ENCODE data around the gene NOL9.

The NOL9 gene

DNA sequence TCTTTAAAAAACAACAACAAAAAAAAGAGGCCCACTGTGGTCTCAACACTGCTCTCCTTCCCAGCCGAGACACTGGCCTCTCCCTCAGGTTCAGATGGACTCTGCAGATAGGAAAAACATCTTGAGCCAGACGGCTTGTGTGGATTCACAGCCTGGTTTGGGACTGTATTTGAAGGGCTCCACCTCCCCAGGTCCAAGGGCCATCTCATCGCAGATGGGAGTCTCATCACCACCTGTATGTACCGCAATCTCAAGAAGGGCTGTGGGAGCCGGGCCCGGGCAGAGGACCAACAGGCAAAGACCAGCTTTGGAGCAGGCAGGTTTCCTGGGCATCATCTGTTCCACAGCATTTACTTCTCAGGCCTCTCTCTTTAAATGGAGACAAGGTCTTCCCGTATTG lies 35.7 kb upstream of the NOL9 start:
- DNase-seq (ENCODE audit: low read depth in 1 of 2, low spot score in 1 of 2) = no peak

DNA sequence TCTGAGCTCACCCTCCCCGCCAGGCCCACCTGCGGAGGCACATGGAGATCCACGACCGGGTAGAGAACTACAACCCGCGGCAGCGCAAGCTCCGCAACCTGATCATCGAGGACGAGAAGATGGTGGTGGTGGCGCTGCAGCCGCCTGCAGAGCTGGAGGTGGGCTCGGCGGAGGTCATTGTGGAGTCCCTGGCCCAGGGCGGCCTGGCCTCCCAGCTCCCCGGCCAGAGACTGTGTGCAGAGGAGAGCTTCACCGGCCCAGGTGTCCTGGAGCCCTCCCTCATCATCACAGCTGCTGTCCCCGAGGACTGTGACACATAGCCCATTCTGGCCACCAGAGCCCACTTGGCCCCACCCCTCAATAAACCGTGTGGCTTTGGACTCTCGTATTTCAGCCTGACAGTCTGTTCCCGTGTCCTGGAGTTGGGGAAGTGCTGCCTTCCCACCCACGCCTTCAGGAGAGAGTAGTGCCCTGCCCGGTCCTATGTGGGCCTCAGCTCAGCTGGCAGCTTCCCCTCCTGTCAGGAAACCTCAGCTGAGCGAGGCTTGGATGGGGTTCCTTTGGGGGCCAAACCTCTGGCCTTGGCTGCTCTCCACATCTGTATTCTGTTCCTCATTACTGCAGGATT lies 34.7 kb upstream of the NOL9 start:
- no peak for DNase-seq (ENCODE audit: low read depth in 1 of 2, low spot score in 1 of 2)

DNA sequence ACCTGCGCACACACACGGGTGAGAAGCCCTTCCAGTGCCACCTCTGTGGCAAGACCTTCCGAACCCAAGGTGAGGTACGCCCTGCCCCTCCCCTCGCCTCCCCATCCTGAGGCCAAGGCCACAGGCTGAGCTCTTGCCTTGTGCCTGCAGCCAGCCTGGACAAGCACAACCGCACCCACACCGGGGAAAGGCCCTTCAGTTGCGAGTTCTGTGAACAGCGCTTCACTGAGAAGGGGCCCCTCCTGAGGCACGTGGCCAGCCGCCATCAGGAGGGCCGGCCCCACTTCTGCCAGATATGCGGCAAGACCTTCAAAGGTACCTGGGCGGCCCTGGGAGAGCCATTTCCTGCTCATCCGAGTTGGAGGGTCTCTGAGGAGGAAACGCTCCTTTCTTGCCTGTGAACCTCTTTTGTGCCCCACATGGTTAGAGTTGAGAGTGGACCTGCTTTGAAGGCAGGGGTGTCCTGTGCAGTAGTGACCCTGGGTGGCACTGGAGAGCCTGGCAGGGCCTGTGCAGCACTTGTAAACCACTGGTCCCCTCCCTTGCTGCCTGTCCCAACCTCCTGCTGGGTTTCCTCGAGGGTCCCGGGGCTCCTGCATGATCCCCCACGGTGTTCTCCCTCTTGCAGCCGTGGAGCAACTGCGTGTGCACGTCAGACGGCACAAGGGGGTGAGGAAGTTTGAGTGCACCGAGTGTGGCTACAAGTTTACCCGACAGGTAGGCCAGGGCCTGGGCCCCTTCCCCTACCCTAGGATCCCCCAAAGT lies 34.0 kb upstream of the NOL9 start:
- DNase-seq (ENCODE audit: low read depth in 1 of 2, low spot score in 1 of 2) = no peak

DNA sequence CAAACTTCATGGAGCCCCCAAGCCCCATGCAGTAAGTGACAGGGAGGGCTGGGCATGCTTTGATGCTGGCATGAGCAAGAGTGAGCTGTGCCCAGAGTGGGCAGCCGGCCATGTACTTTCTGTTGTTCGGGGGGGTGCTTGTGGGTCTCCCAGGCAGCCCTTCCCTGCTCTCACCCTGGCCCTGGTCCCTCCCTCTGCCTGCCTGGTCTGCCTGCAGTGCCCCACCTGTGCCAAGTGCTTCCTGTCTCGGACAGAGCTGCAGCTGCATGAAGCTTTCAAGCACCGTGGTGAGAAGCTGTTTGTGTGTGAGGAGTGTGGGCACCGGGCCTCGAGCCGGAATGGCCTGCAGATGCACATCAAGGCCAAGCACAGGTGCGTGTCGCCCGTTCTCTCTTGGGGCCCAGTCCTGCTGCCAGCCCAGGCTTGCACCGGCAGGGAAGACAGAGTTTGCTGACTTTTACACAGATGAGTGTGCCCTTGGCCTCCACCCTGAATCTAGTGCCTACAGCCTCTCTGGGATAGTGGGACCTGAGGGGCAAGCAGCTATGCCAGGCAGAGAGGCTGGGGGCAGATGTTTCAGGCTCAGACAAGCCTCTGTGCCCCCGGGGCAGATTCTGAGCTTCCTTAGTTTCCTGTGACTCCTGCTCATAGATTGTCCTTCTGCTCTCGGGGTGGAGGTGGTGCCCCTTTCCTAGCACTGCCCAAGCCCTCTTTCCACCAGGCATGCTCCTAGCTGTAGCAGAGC lies 33.1 kb upstream of the NOL9 start:
- no peak for DNase-seq (ENCODE audit: low read depth in 1 of 2, low spot score in 1 of 2)

DNA sequence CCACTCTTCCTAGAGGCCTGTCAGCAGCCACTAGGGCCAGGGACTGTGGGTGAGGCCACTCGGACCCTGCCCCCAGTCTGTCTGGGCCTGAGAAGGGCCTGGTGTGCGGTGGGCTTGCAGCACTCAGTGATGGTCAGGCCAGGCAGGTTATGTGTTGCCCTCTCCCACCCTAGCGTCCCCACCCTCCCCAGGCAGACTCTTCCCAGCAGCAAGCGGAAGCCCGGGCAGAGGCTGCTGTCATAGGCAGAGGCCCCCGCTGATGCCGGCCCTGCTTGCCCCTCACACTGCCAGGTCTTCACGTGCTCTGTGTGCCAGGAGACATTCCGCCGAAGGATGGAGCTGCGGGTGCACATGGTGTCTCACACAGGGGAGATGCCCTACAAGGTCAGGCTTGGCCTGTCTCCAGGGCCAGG lies 32.1 kb upstream of the NOL9 start:
- no peak for DNase-seq (ENCODE audit: low read depth in 1 of 2, low spot score in 1 of 2)

DNA sequence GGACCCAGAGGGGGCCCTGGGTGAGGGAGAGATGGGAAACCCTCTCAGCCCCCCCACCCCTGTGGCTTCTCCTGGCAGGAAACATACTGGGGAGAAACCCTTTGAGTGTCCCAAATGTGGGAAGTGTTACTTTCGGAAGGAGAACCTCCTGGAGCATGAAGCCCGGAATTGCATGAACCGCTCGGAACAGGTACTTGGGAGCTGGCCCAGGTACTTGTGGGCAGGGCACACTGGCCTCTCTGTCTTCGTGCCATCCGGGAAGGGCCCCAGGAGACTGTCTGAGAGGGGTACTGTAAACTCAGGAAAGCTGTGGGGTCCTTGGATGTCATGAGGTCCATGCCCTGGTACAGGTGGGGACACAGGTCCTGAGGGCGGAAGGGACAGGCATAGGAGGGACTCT lies 31.5 kb upstream of the NOL9 start:
- no peak for DNase-seq (ENCODE audit: low read depth in 1 of 2, low spot score in 1 of 2)

DNA sequence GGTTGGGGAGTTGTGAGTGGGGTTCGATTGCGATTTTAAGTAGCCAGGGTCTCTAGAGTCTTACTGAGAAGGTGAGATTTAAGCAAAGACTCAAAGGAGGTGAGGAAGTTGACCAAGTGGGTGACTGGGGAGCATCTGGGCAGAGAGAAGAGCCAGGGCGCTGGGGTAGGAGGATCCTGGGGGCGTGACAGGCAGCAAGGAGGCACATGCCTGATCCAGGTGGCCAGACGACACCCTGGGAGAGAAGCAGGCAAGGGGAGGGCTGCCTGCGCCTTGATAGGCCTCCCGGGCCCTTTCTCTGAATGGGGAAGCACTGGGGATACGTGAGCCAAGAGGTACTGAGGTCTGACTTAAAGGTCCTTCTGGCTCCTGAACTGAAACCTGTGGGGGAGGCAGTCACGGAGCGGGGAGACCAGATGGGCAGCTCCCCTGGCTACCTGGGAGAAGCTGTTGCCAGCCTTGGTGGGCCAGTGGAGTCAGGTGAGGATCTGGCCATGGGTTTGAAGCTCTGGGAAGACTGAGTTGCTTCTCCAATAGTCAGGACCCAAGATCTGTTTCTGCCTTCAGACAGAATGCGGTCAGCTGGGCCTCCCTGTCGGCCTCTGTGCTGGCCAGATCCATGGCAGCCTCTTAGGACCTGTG lies 30.9 kb upstream of the NOL9 start:
- no peak for DNase-seq (ENCODE audit: low read depth in 1 of 2, low spot score in 1 of 2)

DNA sequence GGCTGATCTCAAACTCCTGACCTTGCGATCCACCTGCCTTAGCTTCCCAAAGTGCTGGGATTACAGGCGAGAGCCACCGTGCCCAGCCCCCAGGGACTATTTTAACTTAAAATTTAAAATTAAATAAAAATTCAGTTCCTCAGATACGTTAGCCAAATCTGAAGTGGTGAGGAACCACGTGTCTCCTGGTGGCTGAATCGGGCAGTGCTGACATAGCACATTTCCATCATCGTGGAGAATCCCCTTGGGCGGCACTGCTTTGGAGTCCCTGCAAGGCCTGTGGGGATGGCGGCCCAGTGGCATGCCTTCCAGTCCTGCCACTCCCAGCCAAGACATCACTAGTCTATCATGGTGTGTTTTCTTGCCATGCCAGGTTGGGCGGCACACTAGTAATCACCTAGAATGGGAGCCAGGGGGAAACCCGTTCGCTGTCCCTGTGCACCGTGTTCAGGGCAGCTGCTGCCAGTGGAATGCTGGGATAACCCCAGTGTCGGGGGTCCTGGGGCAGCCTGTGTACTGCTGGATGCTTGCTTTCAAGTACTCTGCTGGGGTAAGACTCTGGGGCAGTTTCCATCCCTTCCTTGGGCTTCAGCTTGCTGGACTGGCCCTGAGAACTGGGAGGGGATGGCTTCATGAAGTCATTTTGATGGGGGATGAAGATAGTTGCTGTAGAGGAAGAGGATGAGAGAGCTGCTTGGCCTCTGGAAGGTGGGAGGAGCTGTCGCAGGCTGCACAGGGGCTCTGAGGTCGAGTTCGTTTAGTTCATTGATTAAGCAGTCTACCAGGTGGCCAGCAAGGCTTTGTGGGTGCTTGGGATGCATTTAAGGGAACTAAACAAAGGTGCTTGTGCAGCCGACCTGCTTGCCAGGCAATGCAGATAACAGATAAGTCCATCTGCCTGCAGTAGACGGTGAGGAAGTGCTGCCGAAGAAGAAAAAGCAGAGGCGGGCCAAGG lies 30.1 kb upstream of the NOL9 start:
- no peak for DNase-seq (ENCODE audit: low read depth in 1 of 2, low spot score in 1 of 2)

DNA sequence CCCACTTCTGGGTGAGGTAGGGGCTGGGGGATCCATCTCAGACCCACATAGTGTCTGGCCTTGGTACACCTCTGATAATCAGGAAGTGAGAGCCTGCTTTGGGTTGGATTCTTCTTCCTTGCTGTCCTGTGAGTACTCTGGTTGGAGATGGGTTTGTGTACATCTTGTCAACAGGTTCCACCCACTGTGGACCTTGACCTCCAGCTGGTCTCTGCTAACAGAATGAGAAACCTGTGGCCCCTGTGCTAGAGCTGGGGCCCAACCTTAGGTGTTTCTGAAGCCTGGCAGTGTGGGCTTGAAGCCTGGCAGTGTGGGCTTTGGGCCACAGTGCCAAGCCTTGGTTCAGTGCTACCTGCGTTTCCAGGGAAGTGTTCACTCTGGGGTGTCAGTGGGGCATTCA lies 28.1 kb upstream of the NOL9 start:
- no peak for DNase-seq (ENCODE audit: low read depth in 1 of 2, low spot score in 1 of 2)

DNA sequence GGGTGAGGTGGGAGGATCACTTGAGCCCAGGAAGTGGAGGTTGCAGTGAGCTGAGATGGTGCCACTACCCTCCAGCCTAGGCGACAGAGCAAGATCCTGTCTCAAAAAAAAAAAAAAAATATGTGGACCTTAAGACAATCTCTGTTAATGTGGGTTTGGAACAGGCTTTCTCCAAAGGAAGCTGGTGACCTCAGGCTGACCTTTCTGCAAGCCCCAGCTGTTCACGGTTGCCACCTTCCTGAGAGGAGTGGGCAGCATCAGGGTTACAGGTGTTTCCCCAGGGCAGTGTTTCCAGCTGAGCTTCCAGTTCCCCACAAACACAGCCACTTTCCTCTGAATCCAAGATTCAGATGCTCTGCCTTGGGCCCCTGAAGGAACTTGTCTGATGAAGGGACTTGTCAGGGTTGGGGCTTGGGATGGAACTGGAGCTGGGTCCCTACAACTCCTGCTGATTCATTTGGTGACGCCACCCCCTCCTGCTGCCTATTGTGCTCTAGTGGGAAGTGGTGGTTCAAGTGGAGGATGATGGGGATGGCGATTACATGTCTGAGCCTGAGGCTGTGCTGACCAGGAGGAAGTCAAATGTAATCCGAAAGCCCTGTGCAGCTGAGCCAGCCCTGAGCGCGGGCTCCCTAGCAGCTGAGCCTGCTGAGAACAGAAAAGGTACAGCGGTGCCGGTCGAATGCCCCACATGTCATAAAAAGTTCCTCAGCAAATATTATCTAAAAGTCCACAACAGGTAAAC lies 27.4 kb upstream of the NOL9 start:
- DNase-seq (ENCODE audit: low read depth in 1 of 2, low spot score in 1 of 2) = no peak

DNA sequence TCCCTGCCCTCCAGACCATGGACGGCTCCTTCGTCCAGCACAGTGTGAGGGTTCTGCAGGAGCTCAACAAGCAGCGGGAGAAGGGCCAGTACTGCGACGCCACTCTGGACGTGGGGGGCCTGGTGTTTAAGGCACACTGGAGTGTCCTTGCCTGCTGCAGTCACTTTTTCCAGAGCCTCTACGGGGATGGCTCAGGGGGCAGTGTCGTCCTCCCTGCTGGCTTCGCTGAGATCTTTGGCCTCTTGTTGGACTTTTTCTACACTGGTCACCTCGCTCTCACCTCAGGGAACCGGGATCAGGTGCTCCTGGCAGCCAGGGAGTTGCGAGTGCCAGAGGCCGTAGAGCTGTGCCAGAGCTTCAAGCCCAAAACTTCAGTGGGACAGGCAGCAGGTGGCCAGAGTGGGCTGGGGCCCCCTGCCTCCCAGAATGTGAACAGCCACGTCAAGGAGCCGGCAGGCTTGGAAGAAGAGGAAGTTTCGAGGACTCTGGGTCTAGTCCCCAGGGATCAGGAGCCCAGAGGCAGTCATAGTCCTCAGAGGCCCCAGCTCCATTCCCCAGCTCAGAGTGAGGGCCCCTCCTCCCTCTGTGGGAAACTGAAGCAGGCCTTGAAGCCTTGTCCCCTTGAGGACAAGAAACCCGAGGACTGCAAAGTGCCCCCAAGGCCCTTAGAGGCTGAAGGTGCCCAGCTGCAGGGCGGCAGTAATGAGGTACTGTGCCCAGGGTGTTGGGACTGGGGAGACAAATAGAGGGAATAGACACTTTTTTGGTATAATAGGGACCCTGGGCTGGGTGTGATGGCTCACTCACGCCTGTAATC lies 26.5 kb upstream of the NOL9 start:
- no peak for DNase-seq (ENCODE audit: low read depth in 1 of 2, low spot score in 1 of 2)

DNA sequence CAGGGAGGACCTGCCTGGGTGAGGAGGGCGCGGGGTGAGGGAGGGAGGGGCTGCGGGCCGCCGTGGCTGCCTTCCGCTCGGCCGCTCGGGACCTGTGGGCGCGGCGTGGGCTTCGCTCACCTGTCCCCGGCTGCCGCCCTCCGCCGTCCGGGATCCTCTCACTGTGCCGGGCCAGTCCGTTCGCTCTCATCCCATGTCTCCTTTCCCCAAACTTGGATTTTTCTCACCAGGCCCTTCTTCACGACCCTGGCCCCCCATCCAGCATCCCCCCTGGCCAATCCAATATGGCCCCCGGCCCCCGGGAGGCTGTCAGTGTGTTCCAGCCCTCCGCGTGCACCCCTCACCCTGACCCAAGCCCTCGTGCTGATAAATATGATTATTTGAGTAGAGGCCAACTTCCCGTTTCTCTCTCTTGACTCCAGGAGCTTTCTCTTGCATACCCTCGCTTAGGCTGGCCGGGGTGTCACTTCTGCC lies 25.8 kb upstream of the NOL9 start:
- no peak for DNase-seq (ENCODE audit: low read depth in 1 of 2, low spot score in 1 of 2)

DNA sequence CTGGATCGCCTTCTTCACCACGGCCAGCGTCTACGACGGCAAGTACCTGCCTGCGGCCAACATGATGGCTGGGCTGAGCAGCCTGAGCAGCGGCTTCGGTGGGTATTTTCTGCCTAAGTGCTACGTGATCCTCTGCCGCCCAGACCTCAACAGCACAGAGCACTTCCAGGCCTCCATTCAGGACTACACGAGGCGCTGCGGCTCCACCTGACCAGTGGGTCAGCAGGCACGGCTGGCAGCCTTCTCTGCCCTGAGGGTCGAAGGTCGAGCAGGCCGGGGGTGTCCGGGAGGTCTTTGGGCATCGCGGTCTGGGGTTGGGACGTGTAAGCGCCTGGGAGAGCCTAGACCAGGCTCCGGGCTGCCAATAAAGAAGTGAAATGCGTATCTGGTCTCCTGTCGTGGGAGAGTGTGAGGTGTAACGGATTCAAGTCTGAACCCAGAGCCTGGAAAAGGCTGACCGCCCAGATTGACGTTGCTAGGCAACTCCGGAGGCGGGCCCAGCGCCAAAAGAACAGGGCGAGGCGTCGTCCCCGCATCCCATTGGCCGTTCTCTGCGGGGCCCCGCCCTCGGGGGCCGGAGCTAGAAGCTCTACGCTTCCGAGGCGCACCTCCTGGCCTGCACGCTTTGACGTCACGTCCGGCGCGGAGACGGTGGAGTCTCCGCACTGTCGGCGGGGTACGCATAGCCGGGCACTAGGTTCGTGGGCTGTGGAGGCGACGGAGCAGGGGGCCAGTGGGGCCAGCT lies 25.2 kb upstream of the NOL9 start, which contains the start of gene ZBTB48:
TSS of gene ZBTB48 (plus strand) at position 621 of the 745 bp plus-strand sequence. CDS start 616 bp downstream, outside the sequence.
- DNase-seq (ENCODE audit: low read depth in 1 of 2, low spot score in 1 of 2) = peak; percentile 90 to 96

DNA sequence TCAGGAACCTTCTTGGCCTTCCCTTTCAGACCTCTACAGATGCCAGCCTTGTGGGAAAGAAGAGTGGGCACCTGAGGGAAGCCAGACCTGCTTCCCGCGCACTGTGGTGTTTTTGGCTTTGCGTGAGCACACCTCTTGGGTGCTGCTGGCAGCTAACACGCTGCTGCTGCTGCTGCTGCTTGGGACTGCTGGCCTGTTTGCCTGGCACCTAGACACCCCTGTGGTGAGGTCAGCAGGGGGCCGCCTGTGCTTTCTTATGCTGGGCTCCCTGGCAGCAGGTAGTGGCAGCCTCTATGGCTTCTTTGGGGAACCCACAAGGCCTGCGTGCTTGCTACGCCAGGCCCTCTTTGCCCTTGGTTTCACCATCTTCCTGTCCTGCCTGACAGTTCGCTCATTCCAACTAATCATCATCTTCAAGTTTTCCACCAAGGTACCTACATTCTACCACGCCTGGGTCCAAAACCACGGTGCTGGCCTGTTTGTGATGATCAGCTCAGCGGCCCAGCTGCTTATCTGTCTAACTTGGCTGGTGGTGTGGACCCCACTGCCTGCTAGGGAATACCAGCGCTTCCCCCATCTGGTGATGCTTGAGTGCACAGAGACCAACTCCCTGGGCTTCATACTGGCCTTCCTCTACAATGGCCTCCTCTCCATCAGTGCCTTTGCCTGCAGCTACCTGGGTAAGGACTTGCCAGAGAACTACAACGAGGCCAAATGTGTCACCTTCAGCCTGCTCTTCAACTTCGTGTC lies 24.5 kb upstream of the NOL9 start:
- no peak for DNase-seq (ENCODE audit: low read depth in 1 of 2, low spot score in 1 of 2)

DNA sequence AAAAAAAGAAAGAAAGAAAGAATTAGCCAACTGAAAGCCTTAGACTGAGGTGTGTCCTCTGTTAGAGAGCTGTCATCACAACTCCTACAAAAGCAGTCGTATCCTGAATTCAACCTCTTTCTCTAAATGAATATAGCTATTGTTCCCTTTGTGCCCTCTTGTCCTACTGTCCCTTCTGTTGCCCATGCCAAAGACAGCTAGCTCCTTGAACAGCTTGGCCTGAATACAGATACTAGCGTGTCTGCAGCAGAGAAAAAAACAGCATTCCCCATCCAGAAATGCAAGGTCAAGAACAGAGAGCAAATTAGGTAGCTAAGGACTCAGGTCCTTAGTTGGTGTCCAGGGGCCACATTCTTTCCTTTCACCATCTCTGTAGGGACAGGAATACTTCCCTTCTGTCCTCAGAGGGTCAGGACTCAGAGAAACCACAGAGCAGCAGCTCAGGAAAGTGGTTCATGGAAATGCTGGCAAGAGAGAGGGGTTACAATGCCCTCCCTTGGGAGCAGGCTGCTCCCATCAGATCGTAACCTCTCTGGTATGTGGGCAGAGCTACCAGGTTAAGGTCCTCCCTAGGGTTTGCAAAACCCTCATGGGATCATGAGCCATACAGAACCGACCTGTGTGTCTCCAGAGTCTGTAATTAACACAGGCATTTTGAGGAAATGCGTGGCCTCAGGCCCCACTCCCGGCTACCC lies 23.7 kb upstream of the NOL9 start:
- no peak for DNase-seq (ENCODE audit: low read depth in 1 of 2, low spot score in 1 of 2)

DNA sequence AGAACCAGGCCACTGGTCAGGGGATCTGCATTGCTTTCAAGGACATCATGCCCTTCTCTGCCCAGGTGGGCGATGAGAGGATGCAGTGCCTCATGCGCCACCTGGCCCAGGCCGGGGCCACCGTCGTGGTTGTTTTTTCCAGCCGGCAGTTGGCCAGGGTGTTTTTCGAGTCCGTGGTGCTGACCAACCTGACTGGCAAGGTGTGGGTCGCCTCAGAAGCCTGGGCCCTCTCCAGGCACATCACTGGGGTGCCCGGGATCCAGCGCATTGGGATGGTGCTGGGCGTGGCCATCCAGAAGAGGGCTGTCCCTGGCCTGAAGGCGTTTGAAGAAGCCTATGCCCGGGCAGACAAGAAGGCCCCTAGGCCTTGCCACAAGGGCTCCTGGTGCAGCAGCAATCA lies 20.5 kb upstream of the NOL9 start:
- DNase-seq (ENCODE audit: low read depth in 1 of 2, low spot score in 1 of 2) = no peak
